ENCODE measurements around the gene SPATA7. TPM values are rescaled to one million over a fixed set of nuclear protein-coding genes. Genes with fewer than 3 reads are reported as not detected.

The SPATA7 gene
- total and polyA plus RNA-seq, 2 experiments from 2014 or later, result 9.8 to 27.9 TPM

GRCh38 chr14:88439088-88439487, 53.6 kb downstream of the SPATA7 start:
- H3K4me1 ChIP-seq (ENCODE audit: insufficient read depth), result no peaks in the 10 kb centered on the region
- H2AFZ ChIP-seq, result no peak overlapping the region
- H3K4me2 ChIP-seq, result no peak overlapping the region
- no peaks in the 10 kb centered on the region for H3K36me3 ChIP-seq (replicated peaks; ENCODE audit: insufficient read depth, low read depth)
- H3K27me3 ChIP-seq, result no peaks in the 10 kb centered on the region
- TF ChIP-seq EZH2phosphoT487 (IDR thresholded peaks at IDR 0.05; ENCODE audit: low read depth, severe bottlenecking, unreplicated experiment) (no peak), EZH2 (IDR thresholded peaks at IDR 0.05; ENCODE audit: borderline replicate concordance) (no peak), CTCF (IDR thresholded peaks at IDR 0.05; ENCODE audit: poor library complexity) (no peak)
- no peak overlapping the region for H3K27ac ChIP-seq
- H3K4me3 ChIP-seq, result no peak overlapping the region
- no peaks in the 10 kb centered on the region for H4K20me1 ChIP-seq (ENCODE audit: insufficient read depth, poor library complexity, severe bottlenecking)
- no peaks in the 10 kb centered on the region for H3K79me2 ChIP-seq
- H3K9me2 ChIP-seq (replicated peaks; ENCODE audit: insufficient read depth), result no peaks in the 10 kb centered on the region
- no peaks in the 10 kb centered on the region for H3K9me3 ChIP-seq (ENCODE audit: low read depth)
- WGBS (ENCODE audit: low lambda C conversion rate, missing lambda C conversion rate), result 100% methylated on average over 2 of the region's 2 CpGs
- DNase-seq (ENCODE audit: low spot score), result no peak

DNA sequence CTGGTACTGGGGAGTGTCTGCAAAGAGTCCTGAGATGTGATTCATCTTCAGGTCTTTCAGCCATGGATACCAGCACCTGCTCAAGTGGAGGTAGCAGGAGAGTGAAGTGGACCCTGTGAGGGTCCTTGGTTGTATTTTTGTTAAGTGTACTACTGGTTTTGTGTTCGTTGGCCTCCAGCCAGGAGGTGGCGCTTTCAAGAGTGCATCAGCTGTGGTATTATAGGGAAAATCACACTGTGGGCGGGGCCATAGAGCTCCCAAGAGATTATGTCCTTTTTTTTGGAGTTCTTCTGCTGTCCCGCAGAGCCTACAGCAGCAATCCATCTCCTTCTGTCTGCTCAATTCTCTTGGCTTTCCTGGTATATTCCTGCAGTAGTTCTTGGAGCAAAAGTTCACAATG, 66.8 kb downstream of the SPATA7 start:
- DNase-seq (ENCODE audit: low spot score), result no peak
- no peak overlapping the region for H3K4me3 ChIP-seq
- H3K79me2 ChIP-seq, result no peaks in the 10 kb centered on the region
- H3K4me2 ChIP-seq, result no peak overlapping the region
- H3K9me3 ChIP-seq (ENCODE audit: low read depth), result no peaks in the 10 kb centered on the region
- no peaks in the 10 kb centered on the region for H3K9me2 ChIP-seq (replicated peaks; ENCODE audit: insufficient read depth)
- H3K4me1 ChIP-seq (ENCODE audit: insufficient read depth), result no peaks in the 10 kb centered on the region
- 92% methylated on average over 4 of the region's 4 CpGs for WGBS (ENCODE audit: low lambda C conversion rate, missing lambda C conversion rate)
- H4K20me1 ChIP-seq (ENCODE audit: insufficient read depth, poor library complexity, severe bottlenecking), result no peaks in the 10 kb centered on the region
- TF ChIP-seq CTCF (IDR thresholded peaks at IDR 0.05; ENCODE audit: poor library complexity), result no peak
- no peak for TF ChIP-seq EZH2phosphoT487 (IDR thresholded peaks at IDR 0.05; ENCODE audit: low read depth, severe bottlenecking, unreplicated experiment)
- no peak for TF ChIP-seq EZH2 (IDR thresholded peaks at IDR 0.05; ENCODE audit: borderline replicate concordance)
- no peak overlapping the region for H3K27ac ChIP-seq
- H3K36me3 ChIP-seq (replicated peaks; ENCODE audit: insufficient read depth, low read depth), result no peaks in the 10 kb centered on the region
- no peak overlapping the region for H2AFZ ChIP-seq
- no peaks in the 10 kb centered on the region for H3K27me3 ChIP-seq

DNA sequence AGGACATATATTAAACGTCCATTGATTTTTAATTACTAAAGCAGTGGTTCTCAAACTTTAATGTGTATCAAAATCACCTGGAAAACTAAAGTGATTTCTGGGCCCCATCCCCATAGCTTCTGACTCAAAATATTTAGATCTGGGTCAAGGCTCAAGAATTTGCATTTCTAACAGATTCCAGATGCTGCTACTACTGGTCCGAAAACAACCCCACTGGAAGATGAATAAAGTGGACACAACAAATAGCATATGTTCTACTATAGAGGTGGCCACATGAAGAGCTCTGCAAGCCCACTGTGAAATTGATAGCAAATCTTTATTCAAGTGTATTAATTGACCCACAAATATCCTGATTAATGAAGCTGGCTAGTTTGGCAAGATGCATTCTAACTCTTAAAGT, 69.4 kb downstream of the SPATA7 start:
- H3K4me2 ChIP-seq, result no peak overlapping the region
- no peak overlapping the region for H3K4me3 ChIP-seq
- no peaks in the 10 kb centered on the region for H4K20me1 ChIP-seq (ENCODE audit: insufficient read depth, poor library complexity, severe bottlenecking)
- no peaks in the 10 kb centered on the region for H3K4me1 ChIP-seq (ENCODE audit: insufficient read depth)
- TF ChIP-seq EZH2phosphoT487 (IDR thresholded peaks at IDR 0.05; ENCODE audit: low read depth, severe bottlenecking, unreplicated experiment), result no peak
- TF ChIP-seq EZH2 (IDR thresholded peaks at IDR 0.05; ENCODE audit: borderline replicate concordance), result no peak
- no peak for TF ChIP-seq CTCF (IDR thresholded peaks at IDR 0.05; ENCODE audit: poor library complexity)
- no peaks in the 10 kb centered on the region for H3K36me3 ChIP-seq (replicated peaks; ENCODE audit: insufficient read depth, low read depth)
- no peak overlapping the region for H2AFZ ChIP-seq
- no peak for DNase-seq (ENCODE audit: low spot score)
- no peaks in the 10 kb centered on the region for H3K9me3 ChIP-seq (ENCODE audit: low read depth)
- no peaks in the 10 kb centered on the region for H3K9me2 ChIP-seq (replicated peaks; ENCODE audit: insufficient read depth)
- 77% methylated on average over 2 of the region's 2 CpGs for WGBS (ENCODE audit: low lambda C conversion rate, missing lambda C conversion rate)
- no peaks in the 10 kb centered on the region for H3K79me2 ChIP-seq
- H3K27me3 ChIP-seq, result no peaks in the 10 kb centered on the region
- no peak overlapping the region for H3K27ac ChIP-seq

DNA sequence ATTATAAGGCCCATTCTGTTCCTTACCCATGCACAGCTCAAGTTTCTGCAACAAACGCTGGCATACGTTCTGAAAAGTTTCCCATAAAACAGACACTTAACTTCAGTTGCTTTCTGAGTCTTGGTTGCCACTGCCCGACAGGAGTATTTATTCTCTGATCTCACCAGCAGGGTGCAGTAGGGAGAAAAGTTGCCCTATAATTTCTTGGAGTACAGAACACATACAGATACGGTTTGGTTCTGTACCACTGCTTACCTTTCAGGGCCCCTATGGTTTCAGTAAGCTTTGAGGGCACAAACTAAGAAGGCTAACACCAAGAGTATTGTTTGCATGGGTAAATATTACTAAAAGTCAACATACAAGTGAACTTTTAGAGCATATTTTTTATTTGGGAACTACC, 77.9 kb downstream of the SPATA7 start:
- Histone ChIP-seq H3K4me3 (no peak overlapping the region), H2AFZ (no peak overlapping the region), H4K20me1 (ENCODE audit: insufficient read depth, poor library complexity, severe bottlenecking) (no peaks in the 10 kb centered on the region), H3K9me3 (ENCODE audit: low read depth) (peaks cover 8% of the 10 kb centered on the region), H3K79me2 (no peaks in the 10 kb centered on the region), H3K36me3 (replicated peaks; ENCODE audit: insufficient read depth, low read depth) (no peaks in the 10 kb centered on the region), H3K4me2 (no peak overlapping the region), H3K9me2 (replicated peaks; ENCODE audit: insufficient read depth) (no peaks in the 10 kb centered on the region), H3K27ac (no peak overlapping the region), H3K4me1 (ENCODE audit: insufficient read depth) (no peaks in the 10 kb centered on the region), H3K27me3 (no peaks in the 10 kb centered on the region)
- 89% methylated on average over 4 of the region's 4 CpGs for WGBS (ENCODE audit: low lambda C conversion rate, missing lambda C conversion rate)
- TF ChIP-seq EZH2 (IDR thresholded peaks at IDR 0.05; ENCODE audit: borderline replicate concordance) (no peak), CTCF (IDR thresholded peaks at IDR 0.05; ENCODE audit: poor library complexity) (peak; percentile 34), EZH2phosphoT487 (IDR thresholded peaks at IDR 0.05; ENCODE audit: low read depth, severe bottlenecking, unreplicated experiment) (no peak)
- DNase-seq (ENCODE audit: low spot score), result peak; percentile 27
